GM10847 (cell line): ENCODE data around the gene ARHGAP24.

ENCODE experiments used
- POLR2A ChIP-seq: IDR thresholded peaks from 2 replicates; pipeline ENCODE4 v1.6.1; 2011; ENCODE audit not compliant: insufficient read length; ENCODE audit errors: extremely low read depth

The ARHGAP24 gene

DNA sequence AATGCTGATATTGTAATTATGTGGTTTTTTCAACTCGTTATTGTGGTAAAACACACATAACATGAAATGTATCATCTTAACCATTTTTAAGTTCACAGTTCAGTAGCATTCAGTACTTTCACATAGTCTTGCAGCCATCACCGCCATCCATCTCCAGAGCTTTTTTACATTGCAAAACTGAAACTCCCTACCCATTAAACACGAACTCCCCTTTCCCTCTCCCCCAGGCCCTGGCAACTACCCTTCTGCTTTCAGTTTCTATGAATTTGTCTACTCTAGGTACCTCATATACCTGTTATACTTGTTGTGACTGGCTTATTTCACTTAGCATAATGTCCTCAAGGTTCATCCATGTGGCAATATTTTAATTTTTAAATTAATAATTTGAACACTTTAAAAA lies 504.3 kb downstream of the ARHGAP24 start:
- TF ChIP-seq POLR2A: no peak

DNA sequence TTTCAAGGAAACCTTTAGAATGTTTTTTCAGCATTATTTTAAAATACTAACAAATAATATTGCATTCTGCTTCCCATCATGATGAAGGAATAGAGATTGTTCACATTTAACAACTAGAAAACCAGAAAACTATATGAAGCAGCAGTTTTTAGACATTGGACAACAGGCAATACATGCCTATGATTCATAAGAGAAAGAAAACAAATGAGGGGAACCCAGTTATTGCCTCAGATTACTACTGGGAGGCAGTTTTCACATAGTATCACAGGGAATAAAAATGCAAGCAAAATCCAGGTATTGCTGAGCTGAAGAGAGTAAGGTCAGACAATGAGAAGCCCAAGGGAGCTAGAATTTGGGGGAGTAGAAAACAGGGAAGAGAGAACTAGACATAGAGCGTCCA lies 511.3 kb downstream of the ARHGAP24 start:
- no peak for TF ChIP-seq POLR2A

DNA sequence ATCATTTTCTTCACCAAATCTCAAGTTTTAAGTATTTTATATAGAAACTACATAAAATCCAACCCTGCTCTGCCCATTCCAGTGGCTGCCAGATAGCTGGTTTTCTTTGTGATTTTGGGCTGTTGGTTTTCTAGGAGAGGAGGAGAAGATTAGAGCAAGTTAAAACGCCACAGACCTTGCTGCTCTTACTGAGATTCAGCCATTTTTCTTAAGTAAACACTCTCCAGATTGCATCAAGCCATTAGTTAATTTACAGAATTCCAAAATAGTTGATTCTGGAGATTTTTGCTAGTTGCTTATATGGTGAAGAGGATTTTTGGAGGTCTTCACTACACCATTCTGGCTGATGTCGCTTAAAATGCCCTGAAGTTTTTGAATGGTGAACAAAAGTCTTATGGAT lies 518.7 kb downstream of the ARHGAP24 start:
- TF ChIP-seq POLR2A: no peak

DNA sequence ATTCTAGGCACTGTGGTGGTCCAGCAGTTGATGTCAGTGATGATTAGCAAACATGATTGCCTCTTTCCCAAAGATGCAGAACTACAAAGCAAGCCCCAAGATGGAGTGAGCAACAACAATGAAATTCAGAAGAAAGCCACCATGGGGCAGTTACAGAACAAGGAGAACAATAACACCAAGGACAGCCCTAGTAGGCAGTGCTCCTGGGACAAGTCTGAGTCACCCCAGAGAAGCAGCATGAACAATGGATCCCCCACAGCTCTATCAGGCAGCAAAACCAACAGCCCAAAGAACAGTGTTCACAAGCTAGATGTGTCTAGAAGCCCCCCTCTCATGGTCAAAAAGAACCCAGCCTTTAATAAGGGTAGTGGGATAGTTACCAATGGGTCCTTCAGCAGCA lies 519.6 kb downstream of the ARHGAP24 start:
- TF ChIP-seq POLR2A: no peak

DNA sequence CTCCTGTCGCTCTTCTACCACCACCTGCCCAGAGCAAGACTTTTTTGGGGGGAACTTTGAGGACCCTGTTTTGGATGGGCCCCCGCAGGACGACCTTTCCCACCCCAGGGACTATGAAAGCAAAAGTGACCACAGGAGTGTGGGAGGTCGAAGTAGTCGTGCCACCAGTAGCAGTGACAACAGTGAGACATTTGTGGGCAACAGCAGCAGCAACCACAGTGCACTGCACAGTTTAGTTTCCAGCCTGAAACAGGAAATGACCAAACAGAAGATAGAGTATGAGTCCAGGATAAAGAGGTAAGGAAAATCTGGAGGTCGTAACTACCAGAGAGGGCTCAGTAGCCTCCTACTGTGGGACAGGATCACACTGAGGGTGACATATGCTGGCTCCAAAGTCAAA lies 520.4 kb downstream of the ARHGAP24 start:
- no peak for TF ChIP-seq POLR2A

DNA sequence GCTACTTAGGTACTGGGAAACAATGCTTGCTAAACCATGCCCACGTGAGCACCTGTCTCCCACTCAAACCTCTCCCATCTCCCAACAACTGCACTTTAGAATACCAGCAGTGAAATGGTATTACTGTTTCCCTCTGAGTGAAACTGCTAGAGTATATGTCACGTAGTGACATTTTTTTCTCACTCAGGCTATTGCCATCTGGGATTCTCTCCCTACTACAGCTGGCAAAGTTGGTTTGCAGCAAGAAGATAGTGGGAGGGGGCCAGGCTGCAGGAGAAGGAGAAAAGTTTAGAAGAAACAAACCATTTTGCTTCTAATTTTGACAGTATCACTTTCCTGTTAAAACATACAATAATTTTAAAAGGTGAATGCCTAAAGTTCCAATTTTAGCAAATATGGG lies 526.6 kb downstream of the ARHGAP24 start:
- no peak for TF ChIP-seq POLR2A

DNA sequence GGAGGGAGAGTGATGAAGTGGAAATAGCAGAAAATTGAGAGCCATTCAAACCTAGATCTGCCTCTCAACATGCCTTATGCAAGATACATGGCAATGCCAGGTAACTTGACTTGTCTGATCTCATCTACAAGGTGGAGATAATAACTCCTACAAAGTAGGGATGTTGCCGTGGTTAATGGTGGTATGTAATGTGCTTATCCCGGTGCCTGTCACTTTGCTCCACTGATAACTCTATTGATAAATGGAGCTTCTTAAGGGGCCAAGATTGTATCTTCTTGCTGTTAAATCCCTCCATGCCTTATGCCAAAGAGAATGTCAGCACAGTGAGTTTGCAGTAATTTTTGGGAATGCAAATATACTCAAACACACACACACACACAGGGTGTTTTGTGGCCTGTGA lies 529.1 kb downstream of the ARHGAP24 start:
- TF ChIP-seq POLR2A: no peak

DNA sequence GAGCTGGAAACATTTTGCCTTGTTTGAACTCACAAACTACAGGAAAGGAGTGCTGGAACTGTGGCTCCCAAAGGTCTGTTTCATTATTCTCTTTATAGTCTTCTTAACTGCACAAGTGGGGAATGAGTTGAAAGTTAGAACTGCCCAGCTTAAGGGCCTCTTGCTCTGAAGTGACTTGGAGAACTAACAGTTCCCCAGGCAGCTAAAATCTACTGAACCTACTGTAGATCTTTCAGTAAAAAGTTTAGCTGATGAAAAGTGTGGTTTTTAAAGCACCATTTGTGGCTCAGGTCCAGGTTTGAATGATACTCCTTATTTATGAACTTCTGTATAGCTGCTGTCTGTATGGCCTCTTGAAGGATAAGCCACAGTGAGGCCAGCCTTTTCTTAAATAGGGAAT lies 531.1 kb downstream of the ARHGAP24 start:
- TF ChIP-seq POLR2A: no peak

DNA sequence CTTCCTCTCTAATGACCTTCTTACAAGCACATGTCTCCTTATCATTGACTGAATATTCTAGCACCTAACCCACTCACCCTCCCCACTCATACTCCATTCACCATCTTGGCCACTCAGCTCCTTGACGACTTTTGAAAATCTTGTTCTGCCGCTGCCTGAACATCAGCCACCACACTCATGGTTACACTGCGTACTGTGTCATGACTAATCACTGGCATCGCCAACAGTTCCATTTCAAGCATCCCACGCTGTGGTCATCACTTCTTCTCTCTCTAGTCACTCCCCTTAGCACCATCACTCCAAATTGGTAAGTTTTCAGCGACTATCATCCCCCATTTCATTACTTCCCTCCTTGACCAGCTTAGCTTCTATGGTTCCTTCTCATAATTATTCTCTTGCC lies 532.1 kb downstream of the ARHGAP24 start:
- TF ChIP-seq POLR2A: no peak

DNA sequence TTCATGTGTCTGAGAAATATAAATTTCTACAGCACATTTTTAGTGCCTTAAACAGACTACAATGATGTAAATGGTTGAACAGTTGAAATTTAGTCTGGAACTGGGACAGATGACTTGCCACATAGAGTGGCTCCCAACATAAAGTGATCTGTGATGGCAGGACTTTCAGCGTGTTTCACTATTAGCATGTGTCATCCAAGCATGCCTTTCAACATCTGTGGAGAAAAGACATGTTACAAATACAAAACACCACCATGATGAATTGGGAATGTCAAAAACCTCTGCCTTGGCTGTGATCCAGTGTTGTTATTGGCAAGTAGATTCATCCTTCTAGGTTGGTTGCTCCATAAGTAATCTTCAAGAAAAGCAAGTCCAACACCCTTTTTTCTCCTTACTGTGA lies 536.2 kb downstream of the ARHGAP24 start:
- no peak for TF ChIP-seq POLR2A

DNA sequence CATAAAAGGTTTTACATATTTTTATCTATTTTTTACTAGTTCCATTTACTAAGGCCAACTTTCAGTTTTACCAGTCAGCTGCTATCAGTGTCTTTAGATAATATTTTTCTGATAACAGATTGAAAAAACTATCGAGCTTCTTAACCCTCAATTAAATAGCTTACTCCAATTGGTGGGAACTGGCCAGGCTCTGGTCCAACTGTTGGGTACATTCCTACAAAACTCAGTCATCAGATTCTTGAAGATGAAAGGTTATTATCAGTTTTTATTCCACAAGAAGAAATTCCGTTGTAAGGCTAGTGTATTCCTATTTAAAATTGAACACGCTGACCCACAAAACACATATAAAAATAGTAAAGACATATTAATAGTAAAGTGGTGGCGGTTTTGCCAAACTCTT lies 538.7 kb downstream of the ARHGAP24 start:
- TF ChIP-seq POLR2A: no peak

DNA sequence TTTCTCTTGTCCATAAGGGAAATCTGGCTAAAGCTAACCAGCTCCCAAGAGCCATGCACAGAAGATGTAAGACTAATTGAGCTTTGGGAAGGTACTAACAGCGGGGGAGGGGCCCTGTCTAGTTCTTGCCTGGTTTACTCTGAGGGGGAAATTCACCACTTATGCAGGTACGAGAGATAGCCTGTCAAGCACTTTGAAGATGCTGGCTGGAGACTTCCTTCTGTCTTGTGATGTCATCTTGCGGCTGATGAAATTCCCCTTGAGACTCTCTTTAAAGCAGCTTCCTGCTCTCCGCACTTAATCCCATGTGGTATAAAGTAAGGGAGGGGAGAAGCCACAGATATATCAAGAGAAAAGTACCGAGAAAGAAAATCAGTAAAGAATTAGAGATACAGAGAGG lies 539.6 kb downstream of the ARHGAP24 start:
- TF ChIP-seq POLR2A: no peak

DNA sequence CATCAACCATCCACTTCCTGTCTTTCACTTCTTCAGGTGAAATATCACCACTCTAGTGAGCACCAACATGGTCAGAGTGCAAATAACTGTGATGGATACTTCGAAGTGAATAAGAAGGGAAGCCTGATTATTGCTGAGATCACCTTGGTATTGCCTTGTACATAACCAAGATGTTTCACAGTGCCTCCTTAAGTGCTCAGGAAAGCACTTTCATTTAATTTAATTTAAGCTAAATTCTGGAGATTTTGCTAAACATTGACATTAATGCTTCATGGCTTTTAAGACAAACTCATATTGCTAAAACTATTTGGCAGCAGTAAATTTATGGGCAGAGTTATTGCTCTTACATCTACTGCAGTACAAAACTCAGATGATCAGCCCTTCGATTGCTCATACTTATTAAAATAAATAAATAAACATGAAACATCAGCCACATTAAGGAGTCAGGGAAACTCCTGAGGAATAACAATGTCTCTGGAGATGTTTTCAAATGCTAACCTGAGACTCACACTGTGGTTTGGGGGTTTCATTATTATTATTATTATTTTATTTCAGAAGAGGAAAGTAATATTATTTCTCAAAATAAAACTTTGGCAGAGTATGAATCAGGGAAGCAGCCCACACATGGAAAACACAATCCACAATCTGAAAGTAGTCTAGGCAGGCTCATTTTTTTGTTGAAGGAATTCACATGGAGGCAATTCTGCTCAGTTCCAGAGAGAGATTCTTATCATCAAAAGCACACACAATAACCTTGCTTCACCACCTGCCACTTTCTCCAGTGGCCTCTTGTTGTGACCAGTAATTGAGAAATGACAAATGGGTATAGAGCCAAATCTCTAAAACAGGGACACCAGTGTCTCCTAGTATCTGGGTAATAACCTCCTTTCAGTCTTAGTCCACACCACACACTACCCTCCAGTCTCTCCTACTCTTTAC lies 540.7 kb downstream of the ARHGAP24 start:
- no peak for TF ChIP-seq POLR2A

DNA sequence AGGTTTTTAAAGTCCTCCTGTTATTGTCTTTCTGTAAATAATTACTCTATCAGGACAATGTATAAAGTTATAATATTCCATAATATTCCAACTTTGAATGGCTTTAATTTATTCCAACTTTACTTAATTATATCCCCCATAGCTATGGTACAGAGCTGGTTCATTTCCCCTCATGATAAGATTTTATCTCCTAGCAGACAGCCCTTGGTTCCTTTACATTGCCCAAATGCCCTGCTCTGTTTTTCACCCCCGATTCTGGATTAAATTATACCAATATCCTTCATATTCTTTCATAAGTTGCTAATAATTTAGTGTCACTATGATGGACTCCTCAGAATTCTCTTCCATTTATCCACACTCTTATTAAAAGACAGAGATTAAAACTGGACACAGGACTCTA lies 544.4 kb downstream of the ARHGAP24 start:
- no peak for TF ChIP-seq POLR2A

DNA sequence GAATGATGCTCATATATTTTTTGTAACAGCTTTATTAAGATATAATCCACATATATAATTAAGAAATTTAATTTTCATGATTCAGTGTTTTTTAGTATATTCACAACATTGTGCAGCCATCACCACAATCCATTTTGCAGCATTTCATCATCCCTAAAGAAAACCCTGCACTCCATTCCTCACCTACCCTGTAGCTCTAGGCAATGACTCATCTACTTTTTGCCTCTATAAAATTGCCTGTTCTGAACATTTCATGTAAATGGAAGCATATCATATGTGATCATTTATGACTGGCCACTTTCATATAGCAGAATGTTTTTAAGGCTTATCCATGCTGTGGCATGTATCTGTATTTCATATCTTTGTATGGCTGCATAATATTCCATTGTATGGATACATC lies 545.0 kb downstream of the ARHGAP24 start:
- TF ChIP-seq POLR2A: no peak

DNA sequence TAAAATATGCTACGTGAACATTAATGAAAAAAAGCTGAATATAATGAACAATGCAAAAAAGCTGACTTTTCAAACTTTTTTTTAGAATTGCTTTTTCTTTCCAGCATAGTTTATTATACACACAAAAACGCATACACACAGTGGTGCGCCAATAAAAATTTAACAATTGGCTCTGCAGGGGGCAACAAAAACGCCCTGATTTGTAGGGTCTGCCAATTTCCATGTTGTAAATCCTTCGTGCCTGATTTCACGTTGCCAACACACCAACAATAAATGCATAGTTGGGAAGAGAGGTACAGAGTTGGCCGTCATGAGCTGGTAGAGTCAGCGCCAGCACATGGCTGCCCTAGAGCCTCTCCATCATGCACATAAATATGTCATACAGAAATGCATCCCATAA lies 551.8 kb downstream of the ARHGAP24 start:
- no peak for TF ChIP-seq POLR2A

DNA sequence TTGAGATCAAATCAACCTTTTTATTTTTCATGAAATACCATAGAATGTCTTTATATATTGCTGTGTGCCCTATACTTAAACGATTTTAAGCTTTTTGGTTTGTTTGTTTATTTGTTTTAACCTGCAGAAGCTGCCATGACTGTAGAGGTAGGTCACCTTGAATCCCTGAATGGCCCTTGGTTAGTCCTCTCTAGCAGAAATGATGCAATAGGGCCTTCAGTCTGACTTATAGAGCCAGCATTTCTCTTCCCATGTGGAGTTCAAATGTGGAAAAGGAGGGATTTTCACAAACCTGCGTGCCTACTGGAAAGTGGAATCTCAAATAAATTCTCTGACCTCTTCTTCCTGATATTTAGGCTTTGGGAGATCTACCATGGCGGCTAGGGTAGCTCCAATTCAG lies 557.0 kb downstream of the ARHGAP24 start:
- no peak for TF ChIP-seq POLR2A
